GM12874 (cell line): ENCODE data around the gene PNMA6E.

Experiments used
- TF ChIP-seq, protein P1 (sequence below): IDR thresholded peaks from 2 replicates; pipeline ENCODE4 v1.5.1; 2011; ENCODE audit warnings: low read depth, mild to moderate bottlenecking, control low read depth, low read length, moderate library complexity; ENCODE audit not compliant: insufficient read depth

The PNMA6E gene

DNA sequence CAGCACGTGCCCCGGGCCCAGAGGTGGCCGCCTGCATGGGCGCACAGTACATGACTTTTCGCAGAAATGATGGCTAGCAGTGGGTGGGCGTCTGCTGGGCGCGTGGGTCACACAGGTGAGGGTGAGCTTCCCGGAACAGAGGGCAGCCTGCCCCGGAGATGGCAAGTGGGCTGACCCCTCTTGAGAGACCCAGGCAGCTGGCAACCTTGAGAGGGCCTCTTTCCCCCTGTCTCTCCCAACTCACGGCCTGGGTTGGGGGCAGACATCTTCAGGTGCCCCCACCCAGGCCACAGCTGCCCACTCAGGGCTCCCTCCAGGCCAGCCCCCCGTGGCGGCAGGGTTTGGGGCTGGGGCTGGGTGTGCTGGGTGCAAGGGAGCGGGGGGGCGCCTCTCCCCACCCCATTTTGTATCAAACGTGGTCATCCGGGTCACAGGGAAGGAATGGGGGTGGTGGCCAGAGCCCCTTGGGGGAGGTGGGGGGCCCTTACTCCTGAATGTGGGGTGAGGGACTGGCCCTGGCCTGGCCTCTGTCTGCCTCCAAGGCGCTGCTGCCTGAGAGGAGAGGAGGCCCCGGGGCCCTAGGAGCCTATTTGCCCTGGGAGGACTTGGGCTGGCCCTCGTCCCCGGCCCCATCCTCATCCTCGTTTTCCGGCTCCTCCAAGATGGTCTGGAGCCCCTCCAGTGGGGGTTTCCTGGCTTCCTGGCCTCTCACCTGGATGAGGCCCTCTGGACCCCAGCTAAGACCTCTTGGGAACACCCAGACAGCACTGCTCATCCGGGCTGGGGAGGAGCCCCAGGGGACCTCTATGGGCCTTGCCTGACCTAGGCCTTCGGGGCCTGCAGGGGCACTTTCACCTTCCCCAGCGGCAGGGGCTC, 4.6 kb downstream of the PNMA6E start:
- TF ChIP-seq, protein P1, sequence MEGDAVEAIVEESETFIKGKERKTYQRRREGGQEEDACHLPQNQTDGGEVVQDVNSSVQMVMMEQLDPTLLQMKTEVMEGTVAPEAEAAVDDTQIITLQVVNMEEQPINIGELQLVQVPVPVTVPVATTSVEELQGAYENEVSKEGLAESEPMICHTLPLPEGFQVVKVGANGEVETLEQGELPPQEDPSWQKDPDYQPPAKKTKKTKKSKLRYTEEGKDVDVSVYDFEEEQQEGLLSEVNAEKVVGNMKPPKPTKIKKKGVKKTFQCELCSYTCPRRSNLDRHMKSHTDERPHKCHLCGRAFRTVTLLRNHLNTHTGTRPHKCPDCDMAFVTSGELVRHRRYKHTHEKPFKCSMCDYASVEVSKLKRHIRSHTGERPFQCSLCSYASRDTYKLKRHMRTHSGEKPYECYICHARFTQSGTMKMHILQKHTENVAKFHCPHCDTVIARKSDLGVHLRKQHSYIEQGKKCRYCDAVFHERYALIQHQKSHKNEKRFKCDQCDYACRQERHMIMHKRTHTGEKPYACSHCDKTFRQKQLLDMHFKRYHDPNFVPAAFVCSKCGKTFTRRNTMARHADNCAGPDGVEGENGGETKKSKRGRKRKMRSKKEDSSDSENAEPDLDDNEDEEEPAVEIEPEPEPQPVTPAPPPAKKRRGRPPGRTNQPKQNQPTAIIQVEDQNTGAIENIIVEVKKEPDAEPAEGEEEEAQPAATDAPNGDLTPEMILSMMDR, result no peak

DNA sequence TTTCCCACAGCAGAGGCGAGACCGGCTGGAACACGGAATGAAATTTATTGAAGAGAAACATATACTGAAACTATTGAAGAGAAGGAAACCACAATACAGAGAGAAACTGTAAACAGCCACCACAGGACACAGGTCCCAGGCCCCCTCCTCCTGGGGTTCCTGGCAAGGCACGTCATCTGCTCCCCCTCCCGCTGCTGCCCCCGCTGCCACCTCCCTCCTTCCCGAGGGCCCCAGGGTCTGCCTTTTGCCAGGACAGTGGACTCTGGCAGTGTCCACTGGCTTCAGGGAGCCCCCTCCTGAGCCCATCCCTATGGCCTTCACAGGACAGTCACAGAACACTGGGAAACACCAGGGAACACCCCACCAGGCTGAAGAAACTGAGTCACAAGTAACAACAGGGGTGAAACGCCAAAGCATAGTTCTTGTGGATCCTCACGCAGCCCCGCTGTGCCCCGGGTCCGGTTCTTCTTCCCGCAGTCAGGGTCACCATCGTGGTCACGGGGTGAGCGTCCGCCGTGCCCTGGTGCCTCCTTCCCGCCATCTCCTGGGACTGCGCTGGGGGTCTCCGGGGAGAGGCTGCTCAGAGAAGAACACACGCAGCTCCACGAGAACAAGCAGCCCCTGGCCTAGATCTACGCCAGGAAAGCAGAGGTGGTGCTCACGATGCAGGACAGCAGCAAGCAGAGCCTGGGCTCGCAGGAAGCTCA, 5.4 kb downstream of the PNMA6E start:
- TF ChIP-seq, protein P1, result no peak

DNA sequence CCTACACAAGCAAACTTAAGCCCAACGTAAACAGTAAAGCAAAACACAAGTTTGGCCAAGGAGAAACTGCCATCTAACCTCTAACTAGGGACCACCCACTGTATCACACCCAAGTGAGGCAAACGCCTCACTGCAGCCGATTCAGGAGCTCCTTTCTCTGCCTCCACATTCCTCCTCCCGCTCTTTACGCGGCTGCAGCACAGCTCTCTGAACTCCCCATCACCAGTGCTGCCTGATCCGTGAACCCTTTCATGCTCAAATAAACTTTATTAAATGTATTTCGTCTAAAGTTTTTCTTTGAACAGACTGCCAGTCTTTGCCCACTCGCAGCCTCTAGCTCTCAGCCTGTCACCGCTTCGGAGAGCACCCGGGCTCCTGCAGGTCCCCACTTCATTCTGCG, 6.5 kb downstream of the PNMA6E start:
- TF ChIP-seq, protein P1, result no peak

DNA sequence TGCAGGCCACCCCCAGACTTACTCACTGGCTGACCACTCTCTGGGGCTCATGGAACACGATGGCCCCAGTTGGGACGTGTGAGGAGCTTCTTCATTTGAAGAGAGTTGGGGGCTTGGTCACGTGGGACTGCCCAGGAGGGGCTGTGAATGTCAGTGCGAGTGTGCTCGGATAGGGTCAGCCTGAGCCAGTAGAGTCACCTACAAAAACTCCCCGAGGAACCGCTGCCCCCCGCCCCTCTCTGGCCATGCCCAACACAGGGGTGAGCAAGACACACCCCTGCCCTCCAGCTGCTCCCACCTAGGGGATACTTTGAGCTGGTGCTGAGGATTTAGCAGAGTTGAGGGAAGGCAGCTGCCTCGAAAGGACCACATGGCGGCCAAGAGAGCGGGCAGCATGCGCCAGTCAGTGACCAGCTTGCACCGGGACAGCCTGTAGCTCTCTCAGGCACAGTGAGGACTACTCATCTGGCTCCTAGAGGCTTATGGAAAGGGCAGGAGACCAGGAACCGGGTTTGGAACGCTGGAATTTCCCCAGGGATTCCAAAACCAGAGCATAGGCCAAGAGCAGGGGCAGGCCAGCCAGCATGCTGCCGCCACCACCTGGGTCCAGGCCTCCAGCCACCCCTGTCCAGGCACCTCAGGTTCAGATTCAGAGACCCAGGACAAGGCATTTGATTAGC, 8.4 kb downstream of the PNMA6E start:
- TF ChIP-seq, protein P1, result no peak

DNA sequence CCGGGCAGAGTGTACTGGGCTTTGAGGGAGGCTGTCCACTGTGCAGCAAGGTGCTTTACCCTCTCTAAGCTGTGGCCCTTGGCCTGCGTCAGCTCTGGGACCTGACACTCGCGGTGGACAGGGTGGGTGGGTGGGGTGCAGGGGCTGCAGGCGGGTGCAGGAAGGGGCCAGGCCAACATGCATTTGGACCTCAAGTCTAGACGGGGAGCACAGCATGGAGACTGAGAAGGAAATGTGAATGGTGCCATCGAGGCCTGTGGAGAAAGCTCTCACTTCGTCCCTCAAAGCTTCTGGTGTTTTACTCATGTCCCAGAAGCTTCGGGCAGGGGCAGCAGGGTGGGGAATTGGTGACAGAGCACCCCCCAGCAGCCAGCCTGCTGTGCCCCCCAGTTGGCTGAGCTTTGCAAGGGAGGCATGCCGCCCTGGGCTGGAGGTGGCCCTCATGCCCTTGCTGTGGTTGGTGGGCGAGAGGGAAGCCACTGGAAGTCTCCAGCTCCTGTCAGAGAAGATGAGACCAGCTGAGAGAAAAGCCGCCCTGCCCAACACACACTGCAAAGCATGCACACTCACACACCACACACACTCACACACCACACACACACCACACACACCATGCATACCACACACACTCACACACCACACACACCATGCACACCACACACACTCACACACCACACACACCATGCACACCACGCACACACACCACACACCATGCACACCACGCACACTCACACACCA, 12.3 kb downstream of the PNMA6E start:
- TF ChIP-seq, protein P1, result no peak

DNA sequence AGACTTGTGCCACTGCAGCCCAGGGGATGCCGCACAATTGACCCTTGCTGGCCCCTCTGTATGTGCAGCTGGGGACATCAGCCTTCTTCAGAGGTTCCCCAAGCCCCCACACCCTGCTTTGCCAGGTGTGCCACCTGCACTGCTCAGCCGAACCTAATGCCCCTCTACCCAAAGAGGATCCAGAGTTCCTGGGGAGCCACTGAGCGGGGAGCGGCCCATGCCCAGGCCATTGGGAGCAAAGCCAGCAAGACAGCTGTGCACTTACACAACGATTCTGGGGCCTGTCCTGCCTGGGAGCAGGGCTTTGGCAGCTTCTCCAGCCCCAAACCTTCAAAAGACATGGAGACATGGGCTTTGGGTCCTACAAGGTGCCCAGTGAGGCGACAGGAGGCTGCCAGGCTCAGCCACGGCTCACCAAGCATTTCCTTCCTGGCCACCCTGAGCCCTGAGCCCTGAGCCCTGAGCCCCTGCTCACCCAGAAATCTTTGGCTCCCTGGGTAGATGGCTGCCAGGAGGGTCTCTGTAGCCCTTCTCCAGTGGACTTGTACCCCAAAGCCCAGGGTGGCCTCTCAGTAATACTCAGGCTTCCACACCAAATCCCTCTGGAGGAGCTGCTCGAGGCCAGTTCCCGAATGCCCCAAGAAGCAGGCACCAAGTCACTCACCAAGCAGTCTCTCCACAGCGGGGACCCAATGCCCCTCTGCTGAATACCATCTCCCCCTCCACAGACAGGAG, 13.0 kb downstream of the PNMA6E start:
- TF ChIP-seq, protein P1, result no peak
